Cortex of kidney (tissue), 1 donor: Measurements from ENCODE around the gene DPYD.

ENCODE experiments used
- DNase-seq: peaks from one replicate; lab custom pipeline; 2025; lab: John Stamatoyannopoulos, UW

The DPYD gene

DNA sequence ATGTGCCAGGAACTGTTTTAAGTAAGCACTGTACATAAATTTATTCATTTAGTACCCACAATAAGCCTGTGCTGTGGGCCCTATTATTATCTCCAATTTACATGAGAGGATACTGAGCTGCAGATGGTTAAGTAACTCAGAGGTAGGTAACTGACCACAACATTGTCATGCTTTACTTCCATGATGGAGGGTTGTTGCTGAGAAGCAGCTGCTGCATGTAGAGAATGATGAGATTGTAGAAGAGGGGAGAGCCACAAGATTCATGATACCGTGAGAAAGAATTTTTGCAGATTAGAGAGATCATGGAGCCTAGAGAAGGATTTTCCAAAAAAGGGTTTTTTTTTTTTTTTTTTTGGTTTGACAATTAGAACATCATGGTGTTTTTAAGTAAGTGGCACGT lies 886.2 kb downstream of the DPYD start:
- no peak for DNase-seq

- no peak for DNase-seq
Observed at GRCh38 chr1:97033949-97034348, 886.9 kb downstream of the DPYD start.
